ENCODE results near the gene DPP4. TPM values are rescaled to one million over a fixed set of nuclear protein-coding genes. Genes with fewer than 3 reads are reported as not detected.
A peak's percentile ranks its signal among the peaks of the same experiment; 100 is the strongest.

The DPP4 gene
- total and polyA plus RNA-seq, 2 of the 13 experiments (the other 11 are each of a cell fraction or from before 2014, with no cell fraction given), result 39.4 to 109 TPM

- TF ChIP-seq PAXIP1 (CRISPR knock-in tag; conservative IDR thresholded peaks at IDR 0.05) (no peak), ZNF350 (CRISPR knock-in tag; IDR thresholded peaks at IDR 0.05; ENCODE audit: borderline replicate concordance, low read depth) (no peak), SMAD3 (CRISPR knock-in tag; IDR thresholded peaks at IDR 0.05) (0 out of 2 replicates have a peak, but pooled peaks have one; percentile 29), KDM6A (CRISPR knock-in tag; IDR thresholded peaks at IDR 0.05; ENCODE audit: low read depth) (no peak), ZEB1 (IDR thresholded peaks at IDR 0.05; ENCODE audit: insufficient replicate concordance, low read depth) (no peak), ZNF251 (CRISPR knock-in tag; IDR thresholded peaks at IDR 0.05) (no peak), NR1H2 (CRISPR knock-in tag; IDR thresholded peaks at IDR 0.05; ENCODE audit: borderline replicate concordance, low read depth) (no peak), ZKSCAN8 (CRISPR knock-in tag; IDR thresholded peaks at IDR 0.05; ENCODE audit: borderline replicate concordance) (0 out of 2 replicates have a peak, but pooled peaks have one; percentile 29), NFRKB (IDR thresholded peaks at IDR 0.05) (no peak), FOXP4 (CRISPR knock-in tag; IDR thresholded peaks at IDR 0.05) (peak; percentile 28; the same call in 1 of the 2 replicates), NCOA5 (CRISPR knock-in tag; IDR thresholded peaks at IDR 0.05) (no peak), ISL2 (CRISPR knock-in tag; IDR thresholded peaks at IDR 0.05) (peak; percentile 51), NRL (CRISPR knock-in tag; IDR thresholded peaks at IDR 0.05; ENCODE audit: borderline replicate concordance) (no peak), ZNF446 (CRISPR knock-in tag; IDR thresholded peaks at IDR 0.05) (no peak), STAT5B (CRISPR knock-in tag; IDR thresholded peaks at IDR 0.05) (no peak), CEBPG (CRISPR knock-in tag; IDR thresholded peaks at IDR 0.05) (peak; percentile 50; the same call in 1 of the 2 replicates), ZNF331 (CRISPR knock-in tag; IDR thresholded peaks at IDR 0.05) (peak; percentile 30; the same call in 1 of the 2 replicates), ZMYM4 (CRISPR knock-in tag; IDR thresholded peaks at IDR 0.05) (peak; percentile 43; the same call in 1 of the 2 replicates), NFIC (IDR thresholded peaks at IDR 0.05; ENCODE audit: low read length) (0 out of 2 replicates have a peak, but pooled peaks have one; percentile 37)
- TF ChIP-seq, protein P1, sequence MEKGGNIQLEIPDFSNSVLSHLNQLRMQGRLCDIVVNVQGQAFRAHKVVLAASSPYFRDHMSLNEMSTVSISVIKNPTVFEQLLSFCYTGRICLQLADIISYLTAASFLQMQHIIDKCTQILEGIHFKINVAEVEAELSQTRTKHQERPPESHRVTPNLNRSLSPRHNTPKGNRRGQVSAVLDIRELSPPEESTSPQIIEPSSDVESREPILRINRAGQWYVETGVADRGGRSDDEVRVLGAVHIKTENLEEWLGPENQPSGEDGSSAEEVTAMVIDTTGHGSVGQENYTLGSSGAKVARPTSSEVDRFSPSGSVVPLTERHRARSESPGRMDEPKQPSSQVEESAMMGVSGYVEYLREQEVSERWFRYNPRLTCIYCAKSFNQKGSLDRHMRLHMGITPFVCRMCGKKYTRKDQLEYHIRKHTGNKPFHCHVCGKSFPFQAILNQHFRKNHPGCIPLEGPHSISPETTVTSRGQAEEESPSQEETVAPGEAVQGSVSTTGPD (CRISPR knock-in tag; IDR thresholded peaks at IDR 0.05), result no peak
These were observed 42.3 kb upstream of the DPP4 start (continued) for GRCh38 chr2:162116352-162116751.
